Neuronal stem cell (in vitro differentiated cells): ENCODE measurements around the gene PACC1.
"Not testable (repeated sequence)": the region's sequence is repeated elsewhere in the genome, so short reads cannot be mapped to it uniquely, and the experiment has no call there.

Experiments used
- DNase-seq: peaks from one replicate; pipeline ENCODE4 v3.0.0-alpha.2; 2013; ENCODE audit warnings: low spot score
- H2AFZ ChIP-seq: one replicate; pipeline ENCODE4 v1.6.1; 2013; ENCODE audit warnings: mild to moderate bottlenecking, low read length, inconsistent platforms
- H2AK5ac ChIP-seq: 2 replicates; pipeline ENCODE4 v1.6.1; 2013; ENCODE audit warnings: low read depth, mild to moderate bottlenecking, inconsistent platforms, low read length, moderate library complexity, mixed read lengths
- H2BK120ac ChIP-seq: 2 replicates; pipeline ENCODE4 v1.6.1; 2013; ENCODE audit warnings: low read depth, mild to moderate bottlenecking, inconsistent platforms, low read length, moderate library complexity, mixed read lengths
- H2BK12ac ChIP-seq: one replicate; pipeline ENCODE4 v1.6.1; 2013; ENCODE audit warnings: low read length, inconsistent platforms
- H2BK15ac ChIP-seq: 2 replicates; pipeline ENCODE4 v1.6.1; 2013; ENCODE audit warnings: mild to moderate bottlenecking, low read length, inconsistent platforms, mixed read lengths
- H2BK5ac ChIP-seq: one replicate; pipeline ENCODE4 v1.6.1; 2013; ENCODE audit warnings: inconsistent platforms, mild to moderate bottlenecking, low read length, moderate library complexity
- H3K14ac ChIP-seq: one replicate; pipeline ENCODE4 v1.6.1; 2013; ENCODE audit warnings: low read length, inconsistent platforms
- H3K18ac ChIP-seq: 2 replicates; pipeline ENCODE4 v1.6.1; 2013; ENCODE audit warnings: low read length, inconsistent platforms
- H3K23ac ChIP-seq: 2 replicates; pipeline ENCODE4 v1.6.1; 2013; ENCODE audit warnings: low read depth, mild to moderate bottlenecking, mixed read lengths, low read length, inconsistent platforms; ENCODE audit not compliant: poor library complexity
- H3K27ac ChIP-seq: replicated peaks from 3 replicates; pipeline ENCODE4 v1.5.1; 2013; ENCODE audit warnings: low read length, inconsistent platforms
- H3K27me3 ChIP-seq, 3 experiments: 2 replicates each; pipeline ENCODE4 v1.6.1; 2013; ENCODE audit warnings: low read length in 3 of 3, mild to moderate bottlenecking in 2 of 3, inconsistent platforms in 1 of 3, low read depth in 1 of 3, mixed read lengths in 1 of 3, moderate library complexity in 1 of 3; ENCODE audit not compliant: control insufficient read depth in 3 of 3, insufficient read depth in 3 of 3
- H3K36me3 ChIP-seq, 2 donors: replicated peaks in 1 of 2; 2 replicates each; pipeline ENCODE4 v1.6.1; 2013; ENCODE audit warnings: low read length in 2 of 2; ENCODE audit not compliant: control insufficient read depth in 2 of 2, insufficient read depth in 2 of 2
- H3K4ac ChIP-seq: 2 replicates; pipeline ENCODE4 v1.6.1; 2013; ENCODE audit warnings: inconsistent platforms, mild to moderate bottlenecking, low read length, moderate library complexity
- H3K4me1 ChIP-seq, 2 donors: 1 replicate in 1 of 2; 2 replicates in 1 of 2; pipeline ENCODE4 v1.6.1; 2013; ENCODE audit warnings: low read length in 2 of 2, low read depth in 1 of 2; ENCODE audit not compliant: control insufficient read depth in 2 of 2, insufficient read depth in 1 of 2
- H3K4me2 ChIP-seq: one replicate; pipeline ENCODE4 v1.6.1; 2013; ENCODE audit warnings: mild to moderate bottlenecking, low read length, inconsistent platforms; ENCODE audit not compliant: insufficient read depth, poor library complexity, severe bottlenecking
- H3K4me3 ChIP-seq, 2 donors: 2 replicates each; pipeline ENCODE4 v1.5.1; 2013; ENCODE audit warnings: low read length in 2 of 2, mild to moderate bottlenecking in 2 of 2, inconsistent platforms in 1 of 2, moderate library complexity in 1 of 2
- H3K79me1 ChIP-seq: one replicate; pipeline ENCODE4 v1.6.1; 2013; ENCODE audit warnings: low read depth, mild to moderate bottlenecking, inconsistent platforms, low read length, moderate library complexity
- H3K9ac ChIP-seq: one replicate; pipeline ENCODE4 v1.6.1; 2013; ENCODE audit warnings: mild to moderate bottlenecking, low read depth, low read length, inconsistent platforms; ENCODE audit not compliant: poor library complexity
- H3K9me3 ChIP-seq, 2 donors: replicated peaks in 1 of 2; 2 replicates each; pipeline versions ENCODE3 to v1.6.1; 2013; ENCODE audit warnings: low read length in 2 of 2, mild to moderate bottlenecking in 2 of 2, inconsistent platforms in 1 of 2, low read depth in 1 of 2, mixed read lengths in 1 of 2, moderate library complexity in 1 of 2; ENCODE audit not compliant: control insufficient read depth in 2 of 2, insufficient read depth in 1 of 2
- H4K8ac ChIP-seq: one replicate; pipeline ENCODE4 v1.6.1; 2013; ENCODE audit warnings: low read depth, mild to moderate bottlenecking, inconsistent platforms, low read length, moderate library complexity
- H4K91ac ChIP-seq: one replicate; pipeline ENCODE4 v1.6.1; 2013; ENCODE audit warnings: low read length, low read depth, mild to moderate bottlenecking, inconsistent platforms; ENCODE audit not compliant: poor library complexity
- WGBS, 2 donors: extraction: QIAGEN DNeasy Blood & Tissue Kit; methylation state at CpG; one replicate each; pipeline ENCODE4 v1.1.7; 2013; ENCODE audit warnings: missing lambda C conversion rate in 2 of 2, mixed read lengths in 1 of 2; ENCODE audit not compliant: insufficient read length in 2 of 2, insufficient replicate concordance in 1 of 2; ENCODE audit errors: extremely low coverage in 2 of 2; 5-methylcytosine and 5-hydroxymethylcytosine counted together

PACC1 gene

DNA sequence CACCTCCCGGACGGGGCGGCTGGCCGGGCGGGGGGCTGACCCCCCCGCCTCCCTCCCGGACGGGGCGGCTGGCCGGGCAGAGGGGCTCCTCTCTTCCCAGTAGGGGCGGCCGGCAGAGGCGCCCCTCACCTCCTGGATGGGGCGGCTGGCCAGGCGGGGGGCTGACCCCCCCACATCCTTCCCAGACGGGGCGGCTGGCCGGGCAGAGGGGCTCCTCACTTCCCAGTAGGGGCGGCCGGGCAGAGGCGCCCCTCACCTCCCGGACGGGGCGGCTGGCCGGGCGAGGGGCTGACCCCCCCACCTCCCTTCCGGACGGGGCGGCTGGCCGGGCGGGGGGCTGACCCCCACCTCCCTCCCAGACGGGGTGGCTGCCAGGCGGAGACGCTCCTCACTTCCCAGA is 93.7 kb downstream of the PACC1 start:
- H3K4me2 ChIP-seq, H4K8ac ChIP-seq, H3K9me3 ChIP-seq, H2BK15ac ChIP-seq, H3K18ac ChIP-seq, H2AK5ac ChIP-seq, H3K23ac ChIP-seq, H3K4me3 ChIP-seq, DNase-seq, H2BK120ac ChIP-seq, H2BK12ac ChIP-seq, H3K79me1 ChIP-seq, H3K9ac ChIP-seq, H2BK5ac ChIP-seq, H3K14ac ChIP-seq, H2AFZ ChIP-seq, H3K27me3 ChIP-seq, H3K36me3 ChIP-seq, H3K27ac ChIP-seq, H4K91ac ChIP-seq, H3K4me1 ChIP-seq, H3K4ac ChIP-seq: not testable (repeated sequence)
- no CpG with 5 or more reads among the region's 34 CpGs for WGBS, 2 donors

DNA sequence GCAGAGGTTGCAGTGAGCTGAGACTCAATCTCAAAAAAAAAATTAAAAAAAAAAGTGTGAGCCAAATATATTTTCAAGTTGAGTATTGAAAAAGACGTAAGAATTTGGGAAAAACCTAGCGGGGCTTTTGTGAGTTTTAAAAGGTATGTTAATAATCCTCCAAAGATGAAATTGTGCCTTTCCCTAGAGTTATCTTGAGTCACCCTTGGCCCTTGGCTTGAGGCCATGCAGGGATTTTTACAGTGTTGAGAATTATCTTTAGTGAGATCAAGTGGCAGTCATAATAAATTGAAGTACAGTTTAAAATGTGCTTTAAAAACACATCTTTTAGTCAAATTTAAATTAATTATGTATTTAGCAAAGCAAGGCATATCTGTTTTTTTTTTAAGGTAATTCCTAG is 96.8 kb downstream of the PACC1 start:
- Histone ChIP-seq H3K4me2 (no peak overlapping the region), H3K4me3 (no peak overlapping the region), H2BK15ac (no peak overlapping the region), H3K27me3 (no peaks in the 10 kb centered on the region), H2BK5ac (no peak overlapping the region), H4K91ac (no peak overlapping the region), H3K18ac (no peak overlapping the region), H3K79me1 (no peaks in the 10 kb centered on the region), H2BK120ac (no peak overlapping the region), H3K9me3 (peaks cover 0 to 2% of the 10 kb centered on the region in 2 donors), H2AK5ac (no peak overlapping the region), H4K8ac (no peak overlapping the region), H2BK12ac (no peak overlapping the region), H3K27ac (no peak overlapping the region), H3K4ac (no peak overlapping the region), H2AFZ (no peak overlapping the region), H3K36me3 (no peaks in the 10 kb centered on the region), H3K4me1 (no peaks in the 10 kb centered on the region), H3K14ac (no peak overlapping the region), H3K9ac (no peak overlapping the region), H3K23ac (no peak overlapping the region)
- WGBS, 2 donors, result 100% methylated on average over 1 of the region's 2 CpGs; no CpG with 5 or more reads in 1 of the 2 donors
- no peak for DNase-seq

DNA sequence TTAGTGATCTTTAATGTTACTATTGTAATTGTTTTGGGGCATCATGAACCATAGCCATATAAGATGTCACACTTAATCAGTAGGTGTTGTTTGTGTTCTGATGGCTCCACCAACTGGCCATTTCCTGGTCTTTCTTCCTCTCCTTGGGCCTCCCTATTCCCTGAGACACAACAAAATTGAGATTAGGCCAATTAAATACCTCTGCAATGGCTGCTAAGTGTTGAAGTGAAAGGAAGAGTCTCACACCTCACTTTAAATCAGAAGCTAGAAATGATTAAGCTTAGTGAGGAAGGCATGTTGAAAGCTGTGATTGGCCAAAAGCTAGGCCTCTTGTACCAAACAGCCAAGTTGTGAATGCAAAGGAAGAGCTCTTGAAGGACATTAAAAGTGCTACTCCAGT is 98.8 kb downstream of the PACC1 start:
- Histone ChIP-seq H3K4me3 (no peak overlapping the region), H3K36me3 (no peaks in the 10 kb centered on the region), H3K4me2 (no peak overlapping the region), H3K4me1 (no peaks in the 10 kb centered on the region), H3K27ac (no peak overlapping the region), H2AFZ (no peak overlapping the region), H3K9ac (no peak overlapping the region), H2AK5ac (no peak overlapping the region), H3K27me3 (no peaks in the 10 kb centered on the region), H3K14ac (no peak overlapping the region), H2BK5ac (no peak overlapping the region), H3K4ac (no peak overlapping the region), H2BK15ac (no peak overlapping the region), H3K79me1 (no peaks in the 10 kb centered on the region), H4K91ac (no peak overlapping the region), H2BK120ac (no peak overlapping the region), H3K9me3 (no peaks in the 10 kb centered on the region), H3K23ac (no peak overlapping the region), H3K18ac (no peak overlapping the region), H4K8ac (no peak overlapping the region), H2BK12ac (no peak overlapping the region)
- DNase-seq, result peak; percentile 6

DNA sequence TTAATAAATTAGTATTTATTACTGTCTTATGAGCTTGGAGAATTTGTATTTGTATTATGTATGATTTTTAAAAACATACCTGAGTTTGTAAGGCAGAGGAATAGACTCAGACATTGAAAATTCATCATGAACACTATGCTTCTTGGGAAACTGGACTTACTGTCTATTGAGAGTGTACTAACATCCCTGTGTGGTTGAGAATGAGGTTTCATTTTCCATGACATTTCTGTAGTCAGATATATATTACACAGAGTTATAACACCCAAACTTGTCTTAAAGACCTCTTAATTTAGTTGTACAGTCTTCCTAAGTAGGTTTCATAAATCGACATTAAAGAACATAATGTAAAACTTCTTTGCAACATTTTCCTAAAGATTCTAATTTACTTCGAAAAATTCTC is 99.5 kb downstream of the PACC1 start:
- Histone ChIP-seq H4K8ac (no peak overlapping the region), H2AK5ac (no peak overlapping the region), H3K36me3 (no peaks in the 10 kb centered on the region), H3K14ac (no peak overlapping the region), H3K23ac (no peak overlapping the region), H2AFZ (no peak overlapping the region), H3K4me3 (no peak overlapping the region), H4K91ac (no peak overlapping the region), H2BK15ac (no peak overlapping the region), H2BK120ac (no peak overlapping the region), H2BK5ac (no peak overlapping the region), H3K18ac (no peak overlapping the region), H3K4me2 (no peak overlapping the region), H3K9ac (no peak overlapping the region), H3K27ac (no peak overlapping the region), H2BK12ac (no peak overlapping the region), H3K79me1 (no peaks in the 10 kb centered on the region), H3K27me3 (no peaks in the 10 kb centered on the region), H3K9me3 (no peaks in the 10 kb centered on the region), H3K4ac (no peak overlapping the region), H3K4me1 (peaks cover 0 to 2% of the 10 kb centered on the region in 2 donors)
- DNase-seq, result no peak
- WGBS, 2 donors, result no CpG with 5 or more reads among the region's 2 CpGs
